Measurements from ENCODE around the gene ILF2.

GRCh38 chr1:153696741-153697140 is 25.9 kb upstream of the ILF2 start:
- TF ChIP-seq, protein P1, sequence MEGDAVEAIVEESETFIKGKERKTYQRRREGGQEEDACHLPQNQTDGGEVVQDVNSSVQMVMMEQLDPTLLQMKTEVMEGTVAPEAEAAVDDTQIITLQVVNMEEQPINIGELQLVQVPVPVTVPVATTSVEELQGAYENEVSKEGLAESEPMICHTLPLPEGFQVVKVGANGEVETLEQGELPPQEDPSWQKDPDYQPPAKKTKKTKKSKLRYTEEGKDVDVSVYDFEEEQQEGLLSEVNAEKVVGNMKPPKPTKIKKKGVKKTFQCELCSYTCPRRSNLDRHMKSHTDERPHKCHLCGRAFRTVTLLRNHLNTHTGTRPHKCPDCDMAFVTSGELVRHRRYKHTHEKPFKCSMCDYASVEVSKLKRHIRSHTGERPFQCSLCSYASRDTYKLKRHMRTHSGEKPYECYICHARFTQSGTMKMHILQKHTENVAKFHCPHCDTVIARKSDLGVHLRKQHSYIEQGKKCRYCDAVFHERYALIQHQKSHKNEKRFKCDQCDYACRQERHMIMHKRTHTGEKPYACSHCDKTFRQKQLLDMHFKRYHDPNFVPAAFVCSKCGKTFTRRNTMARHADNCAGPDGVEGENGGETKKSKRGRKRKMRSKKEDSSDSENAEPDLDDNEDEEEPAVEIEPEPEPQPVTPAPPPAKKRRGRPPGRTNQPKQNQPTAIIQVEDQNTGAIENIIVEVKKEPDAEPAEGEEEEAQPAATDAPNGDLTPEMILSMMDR (IDR thresholded peaks at IDR 0.05) = no peak
- TF ChIP-seq REST (IDR thresholded peaks at IDR 0.05; ENCODE audit: insufficient read depth in 1 of 2, low read depth in 2 of 2, low read length in 1 of 2) (no peak), POLR2AphosphoS5 (IDR thresholded peaks at IDR 0.05; ENCODE audit: low read depth, low read length) (no peak), TCF7L2 (IDR thresholded peaks at IDR 0.05; ENCODE audit: low read depth, low read length) (no peak)

All from Panc1 (cell line).